Tibial nerve (tissue), 4 donors: ENCODE measurements around the gene NFATC2.

Source experiments
- EP300 ChIP-seq, 2 donors: sonication (generic); formaldehyde crosslinking; IDR thresholded peaks; one replicate each; pipeline ENCODE4 v1.6.1; 2017; ENCODE audit warnings: antibody characterized with exemption in 2 of 2, mild to moderate bottlenecking in 1 of 2
- POLR2A ChIP-seq, 2 donors: fragments of 450-650 bp; IDR thresholded peaks; one replicate each; pipeline ENCODE4 v1.6.1; 2017; ENCODE audit warnings: antibody characterized with exemption in 2 of 2, mild to moderate bottlenecking in 2 of 2, moderate library complexity in 2 of 2
- TF ChIP-seq, protein P1 (sequence below), 5 experiments: fragments of 200-600 bp in 3 of 5; fragments of 450-650 bp in 2 of 5; sonication (generic) in 3 of 5; IDR thresholded peaks; one replicate each; pipeline ENCODE4 v1.5.1; 2016 to 2019; ENCODE audit warnings: antibody characterized with exemption in 5 of 5, mild to moderate bottlenecking in 3 of 5, moderate library complexity in 2 of 5

DNA sequence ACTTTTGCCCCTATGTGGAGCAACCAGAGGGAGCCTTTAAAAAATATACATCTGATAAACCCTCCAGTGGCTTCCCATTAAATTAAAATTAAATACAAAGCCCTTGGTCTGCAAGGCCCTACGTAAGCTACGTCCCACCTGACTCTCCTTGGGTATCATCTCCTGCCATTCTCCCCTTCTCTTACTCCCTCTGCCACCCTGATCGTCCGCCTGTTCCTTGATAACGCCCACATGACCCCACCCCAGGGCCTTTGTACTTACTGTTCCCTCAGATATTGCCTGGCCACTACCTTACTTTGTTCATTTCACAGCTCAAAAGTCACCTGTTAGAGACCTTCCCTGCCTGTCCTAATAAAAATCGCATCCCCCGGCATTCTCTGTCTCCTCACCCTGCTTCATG, 5.4 kb upstream of the NFATC2 start:
- TF ChIP-seq, protein P1, sequence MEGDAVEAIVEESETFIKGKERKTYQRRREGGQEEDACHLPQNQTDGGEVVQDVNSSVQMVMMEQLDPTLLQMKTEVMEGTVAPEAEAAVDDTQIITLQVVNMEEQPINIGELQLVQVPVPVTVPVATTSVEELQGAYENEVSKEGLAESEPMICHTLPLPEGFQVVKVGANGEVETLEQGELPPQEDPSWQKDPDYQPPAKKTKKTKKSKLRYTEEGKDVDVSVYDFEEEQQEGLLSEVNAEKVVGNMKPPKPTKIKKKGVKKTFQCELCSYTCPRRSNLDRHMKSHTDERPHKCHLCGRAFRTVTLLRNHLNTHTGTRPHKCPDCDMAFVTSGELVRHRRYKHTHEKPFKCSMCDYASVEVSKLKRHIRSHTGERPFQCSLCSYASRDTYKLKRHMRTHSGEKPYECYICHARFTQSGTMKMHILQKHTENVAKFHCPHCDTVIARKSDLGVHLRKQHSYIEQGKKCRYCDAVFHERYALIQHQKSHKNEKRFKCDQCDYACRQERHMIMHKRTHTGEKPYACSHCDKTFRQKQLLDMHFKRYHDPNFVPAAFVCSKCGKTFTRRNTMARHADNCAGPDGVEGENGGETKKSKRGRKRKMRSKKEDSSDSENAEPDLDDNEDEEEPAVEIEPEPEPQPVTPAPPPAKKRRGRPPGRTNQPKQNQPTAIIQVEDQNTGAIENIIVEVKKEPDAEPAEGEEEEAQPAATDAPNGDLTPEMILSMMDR (IDR thresholded peaks at IDR 0.05): no peak
- TF ChIP-seq POLR2A (IDR thresholded peaks at IDR 0.05) (no peak), EP300 (IDR thresholded peaks at IDR 0.05) (no peak)
